ENCODE data around the gene PLET1.

The PLET1 gene, protein sequence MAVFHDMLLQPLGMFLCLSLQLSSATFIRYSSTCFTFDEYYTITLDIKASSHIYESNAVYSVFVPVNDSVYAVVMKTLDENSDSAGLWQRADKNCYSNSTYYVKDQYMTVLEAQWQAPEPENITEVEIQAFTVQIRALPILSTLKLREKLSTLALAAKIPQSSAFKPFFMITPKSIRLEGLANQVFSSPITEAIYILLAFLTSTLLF

DNA sequence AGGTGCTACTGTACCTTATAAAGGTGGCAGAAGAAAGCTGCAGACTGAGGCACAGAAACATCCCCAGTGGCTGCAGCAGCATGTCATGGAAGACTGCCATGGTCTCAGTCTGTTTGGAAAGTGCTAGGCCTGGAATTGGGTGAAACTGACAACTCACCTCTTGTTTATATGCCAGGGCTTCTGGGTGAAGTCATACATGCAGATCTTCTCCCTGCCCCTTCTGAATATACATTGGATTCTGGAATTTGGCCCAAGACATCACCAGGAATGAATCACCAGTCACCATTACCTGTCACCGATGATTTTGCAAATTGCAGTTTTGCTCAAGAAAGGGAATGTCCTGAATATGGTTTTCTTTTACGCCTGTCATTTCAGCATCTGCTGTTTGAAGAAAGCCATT lies at the start of gene PLET1:
TSS of gene PLET1 (minus strand) at position 371 of the 400 bp plus-strand sequence. CDS start at position 100, 271 bp downstream.
- in situ Hi-C loops (cut with HindIII; ENCODE audit: low sequenced_read_pairs), result no loop called here

DNA sequence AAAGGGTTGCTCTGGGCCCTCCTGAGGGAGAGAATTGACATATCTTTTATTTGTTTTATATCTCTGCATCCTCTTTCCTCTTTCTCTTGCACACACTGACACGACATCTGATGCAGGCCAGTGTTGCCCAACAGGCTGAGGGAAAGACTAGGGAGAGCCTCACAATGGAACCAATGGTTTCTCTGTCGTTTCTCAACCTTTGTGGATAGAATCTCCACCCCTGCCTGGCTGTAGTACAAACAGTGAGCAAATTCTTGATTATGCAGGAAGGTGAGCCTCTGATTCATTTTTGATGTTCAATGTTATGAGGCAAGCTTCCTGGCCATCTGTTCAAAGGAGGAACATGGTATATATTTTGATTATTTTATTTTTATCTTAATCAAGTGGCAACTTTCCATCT lies 49.8 kb upstream of the PLET1 start:
- in situ Hi-C loops (cut with HindIII; ENCODE audit: low sequenced_read_pairs), result no loop called here

DNA sequence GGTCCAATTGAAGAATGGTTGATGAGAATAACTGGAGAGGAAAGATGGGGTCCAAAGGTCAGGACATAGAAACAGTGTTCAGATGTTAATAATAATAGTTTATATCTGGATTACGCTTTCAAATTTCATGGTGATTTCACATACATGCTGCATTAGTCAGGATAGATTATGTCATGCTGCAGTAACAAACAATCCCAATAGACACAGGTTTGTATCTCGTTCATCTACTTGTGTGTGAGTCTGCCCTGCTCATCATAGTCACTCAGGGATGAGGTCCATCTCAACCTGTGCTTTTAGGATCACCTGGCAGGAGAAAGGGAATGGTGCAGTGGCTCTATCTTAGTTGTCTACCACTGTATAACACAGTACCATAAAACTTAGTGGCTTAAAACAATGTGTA lies 48.0 kb upstream of the PLET1 start:
- in situ Hi-C loops (cut with HindIII; ENCODE audit: low sequenced_read_pairs), result no loop called here

DNA sequence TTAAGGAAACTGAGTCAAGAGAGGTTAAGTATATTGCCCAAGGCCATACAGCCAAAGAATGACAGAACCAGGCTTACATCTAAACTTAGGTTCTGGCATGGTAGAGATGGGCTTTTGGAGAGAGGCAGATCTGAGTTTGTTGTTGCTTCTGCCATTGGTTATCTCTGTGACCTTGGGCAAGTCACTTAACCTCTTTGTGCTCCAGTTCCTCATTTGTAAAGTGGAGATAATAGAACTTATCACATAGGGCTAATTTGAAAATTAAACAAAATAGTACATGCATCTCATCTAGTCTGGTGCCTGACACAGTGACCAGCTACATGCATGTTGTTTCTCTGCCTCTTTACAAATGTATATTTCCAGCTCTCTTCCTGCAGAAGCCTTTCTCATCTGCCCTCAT lies 47.0 kb upstream of the PLET1 start:
- in situ Hi-C loops (cut with HindIII; ENCODE audit: low sequenced_read_pairs), result no loop called here

DNA sequence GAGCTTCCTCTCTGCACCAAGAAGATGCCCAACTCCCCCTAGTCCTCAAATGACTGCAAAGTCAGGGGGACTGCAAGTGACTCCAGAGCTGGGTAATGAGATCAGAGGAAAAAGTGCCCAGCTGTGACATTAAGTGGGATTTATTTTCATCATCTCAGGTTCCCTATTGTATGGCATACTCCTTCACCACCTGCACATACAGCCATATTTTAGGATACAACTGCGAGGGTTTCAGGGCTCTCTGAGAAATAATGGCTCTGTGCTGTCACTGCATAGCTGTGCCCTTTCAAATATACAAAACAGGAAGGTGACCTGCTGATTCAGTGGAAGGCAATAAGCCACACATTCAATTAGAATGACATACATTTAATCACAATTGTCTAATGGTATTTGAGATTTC lies 45.6 kb upstream of the PLET1 start:
- in situ Hi-C loops (cut with HindIII; ENCODE audit: low sequenced_read_pairs), result no loop called here

DNA sequence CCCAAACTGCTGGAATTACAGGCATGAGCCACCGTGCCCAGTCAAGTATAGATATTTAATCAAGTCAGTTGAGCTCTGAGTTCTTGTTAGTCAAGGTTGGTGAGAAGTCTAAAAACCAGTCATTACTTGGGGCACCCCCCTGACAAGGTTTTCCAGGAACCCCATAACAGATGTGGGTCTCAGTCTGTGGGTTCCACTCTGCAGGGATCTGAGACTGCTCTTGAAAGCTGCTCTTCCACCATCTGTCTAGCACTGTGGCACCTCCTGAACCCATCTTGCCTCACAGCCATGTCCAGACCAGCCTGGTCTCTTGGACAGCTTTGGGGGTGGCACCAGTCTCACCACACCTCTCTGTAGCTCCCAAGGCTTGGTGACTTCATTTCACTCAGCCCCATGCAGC lies 44.3 kb upstream of the PLET1 start:
- in situ Hi-C loops (cut with HindIII; ENCODE audit: low sequenced_read_pairs), result no loop called here

DNA sequence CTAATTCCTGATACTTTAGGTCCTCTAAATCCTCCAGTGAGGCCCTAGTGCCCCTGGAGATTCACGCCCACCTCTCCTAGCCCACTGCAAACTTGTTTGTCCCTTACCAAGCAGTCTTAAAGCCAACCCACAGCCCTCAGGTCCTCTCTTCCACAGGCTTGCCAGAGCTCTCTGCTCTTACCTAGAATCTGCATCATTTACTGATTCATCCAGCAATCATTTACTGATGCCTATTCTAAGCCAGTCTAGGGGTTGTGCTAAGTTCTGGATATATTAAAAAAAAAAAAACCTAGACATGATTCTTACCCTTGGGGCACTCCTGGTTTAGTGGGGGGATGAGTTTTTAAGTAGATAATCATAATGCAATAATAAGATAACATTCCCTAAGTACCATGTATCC lies 43.0 kb upstream of the PLET1 start:
- in situ Hi-C loops (cut with HindIII; ENCODE audit: low sequenced_read_pairs), result no loop called here

DNA sequence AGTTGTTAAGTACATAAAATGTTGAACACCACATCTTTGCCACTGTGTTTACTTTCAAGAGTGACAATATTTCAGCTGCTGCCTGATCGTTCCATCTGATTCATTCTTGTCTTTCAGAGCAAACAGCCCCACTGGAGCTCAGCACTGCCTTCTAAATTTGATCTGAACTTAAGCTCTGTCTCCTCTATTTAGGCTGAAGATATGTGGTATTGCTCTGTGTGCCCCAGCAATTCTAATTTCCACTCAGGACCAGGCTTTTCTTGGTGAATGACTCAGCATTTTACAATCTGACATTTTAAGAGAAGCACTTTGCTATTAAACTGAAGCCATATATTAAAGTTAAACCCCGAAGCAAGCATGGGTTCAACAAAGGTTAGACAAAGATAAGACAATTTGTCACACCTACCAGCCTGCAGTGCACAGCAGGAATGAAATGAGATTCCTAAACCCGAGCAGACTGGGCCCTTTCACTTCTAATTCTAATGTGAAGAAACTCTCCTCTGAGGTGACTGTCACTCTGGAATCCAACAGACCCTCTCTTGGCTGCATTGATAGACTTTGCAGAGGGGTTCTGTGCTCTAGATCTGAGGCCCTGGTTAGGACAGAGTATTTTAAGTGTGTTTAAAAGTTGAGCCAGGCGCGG lies 41.7 kb upstream of the PLET1 start:
- in situ Hi-C loops (cut with HindIII; ENCODE audit: low sequenced_read_pairs), result no loop called here

DNA sequence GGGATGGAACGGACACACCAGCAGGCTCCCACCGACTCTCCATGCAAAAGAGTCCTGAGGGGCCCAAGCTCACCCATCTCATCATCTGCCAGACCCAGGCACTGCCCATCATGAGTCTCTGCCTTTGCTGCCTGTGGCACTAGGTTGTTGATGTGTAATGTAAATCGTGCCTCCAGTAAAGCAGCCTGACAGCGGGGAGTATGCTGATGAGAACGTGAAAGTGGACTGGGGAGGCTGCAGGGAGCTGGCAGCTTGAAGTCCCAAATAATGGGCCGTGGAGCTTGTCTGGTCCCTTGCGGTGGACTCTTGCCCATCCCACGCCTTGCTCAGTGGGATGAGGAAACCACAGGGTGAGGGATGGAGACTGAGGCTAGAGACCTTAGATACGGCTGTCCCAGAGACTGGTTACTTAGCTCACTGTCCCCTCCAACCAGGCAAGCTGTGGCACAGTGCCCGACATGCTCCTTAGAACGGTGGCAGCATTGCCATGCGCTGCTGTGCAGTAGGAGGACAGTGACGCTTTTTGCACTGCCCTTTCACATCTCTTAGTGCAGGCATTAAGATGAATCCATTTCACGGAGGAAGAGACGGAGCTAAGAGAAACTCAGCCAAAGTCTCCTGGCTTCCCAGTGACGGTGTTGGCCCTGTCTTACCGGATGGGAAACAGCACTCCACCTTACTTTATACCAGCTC lies 39.6 kb upstream of the PLET1 start:
- in situ Hi-C loops (cut with HindIII; ENCODE audit: low sequenced_read_pairs), result no loop called here

DNA sequence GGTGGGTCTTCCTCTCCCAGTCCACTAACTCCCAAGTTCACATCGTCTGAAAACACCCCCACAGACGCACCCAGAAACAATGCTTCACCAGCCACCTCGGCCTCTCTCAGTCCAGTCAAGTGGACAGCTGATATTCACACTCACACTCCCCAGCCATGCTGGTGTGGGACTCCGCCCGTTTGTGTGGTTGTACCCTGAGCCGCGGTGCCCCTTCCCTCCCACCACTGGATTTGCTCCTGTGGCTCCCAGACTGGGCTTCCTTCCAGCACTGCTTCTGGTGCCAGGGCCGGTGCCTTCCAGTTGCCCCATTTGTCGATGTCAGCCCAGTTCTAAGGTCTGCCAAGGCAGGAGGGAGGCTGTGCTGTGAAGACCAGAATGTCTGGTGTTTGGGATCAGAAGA lies 37.9 kb upstream of the PLET1 start:
- in situ Hi-C loops (cut with HindIII; ENCODE audit: low sequenced_read_pairs), result no loop called here

DNA sequence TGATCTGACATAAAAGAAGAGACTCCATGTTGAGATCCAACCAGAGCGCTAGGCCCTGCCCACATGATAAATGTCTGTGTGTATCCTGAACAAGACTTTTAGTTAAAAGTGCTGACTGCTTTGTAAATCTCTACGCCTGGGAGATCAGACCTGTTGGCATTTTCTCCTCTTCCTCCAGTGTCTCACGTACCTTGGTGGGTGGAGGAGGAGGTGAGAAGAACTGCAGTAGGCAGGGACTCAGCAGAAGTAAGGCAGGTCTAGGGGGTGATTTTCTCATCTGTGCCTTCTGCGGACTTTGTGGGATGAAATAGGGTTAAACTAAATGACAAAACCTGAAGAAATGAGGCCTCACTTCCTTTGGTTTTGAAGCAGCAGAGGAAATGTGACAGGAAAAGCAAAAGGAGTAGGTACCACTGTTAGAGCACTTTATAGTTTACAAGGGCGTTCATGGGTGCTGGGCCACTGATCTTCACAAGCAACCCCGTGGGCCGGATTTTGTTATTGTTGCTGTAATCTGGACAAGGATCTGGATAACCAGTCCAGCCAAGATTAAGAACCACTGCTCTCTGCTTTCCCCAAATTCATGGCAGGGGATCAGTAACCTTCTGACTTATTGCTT lies 36.7 kb upstream of the PLET1 start:
- in situ Hi-C loops (cut with HindIII; ENCODE audit: low sequenced_read_pairs), result no loop called here

DNA sequence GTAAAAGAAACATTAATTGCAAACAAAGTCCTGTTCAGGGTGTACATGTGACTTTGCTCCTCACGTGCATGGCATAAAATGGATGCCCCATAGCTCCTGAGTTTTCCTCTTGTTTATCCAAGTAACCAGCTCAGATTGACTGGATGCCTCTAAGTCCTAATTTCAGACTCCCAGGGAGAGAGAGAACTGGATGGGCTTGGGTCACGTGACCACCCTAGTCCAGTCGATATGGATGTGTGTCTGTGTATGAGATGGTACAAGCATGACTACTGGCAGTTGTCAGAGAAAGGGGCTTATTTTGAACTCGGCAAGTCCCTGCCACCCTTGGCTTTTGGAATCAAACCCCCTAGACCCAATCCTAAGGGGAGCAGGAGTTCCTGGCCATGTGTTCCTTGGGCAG lies 35.4 kb upstream of the PLET1 start:
- in situ Hi-C loops (cut with HindIII; ENCODE audit: low sequenced_read_pairs), result no loop called here

DNA sequence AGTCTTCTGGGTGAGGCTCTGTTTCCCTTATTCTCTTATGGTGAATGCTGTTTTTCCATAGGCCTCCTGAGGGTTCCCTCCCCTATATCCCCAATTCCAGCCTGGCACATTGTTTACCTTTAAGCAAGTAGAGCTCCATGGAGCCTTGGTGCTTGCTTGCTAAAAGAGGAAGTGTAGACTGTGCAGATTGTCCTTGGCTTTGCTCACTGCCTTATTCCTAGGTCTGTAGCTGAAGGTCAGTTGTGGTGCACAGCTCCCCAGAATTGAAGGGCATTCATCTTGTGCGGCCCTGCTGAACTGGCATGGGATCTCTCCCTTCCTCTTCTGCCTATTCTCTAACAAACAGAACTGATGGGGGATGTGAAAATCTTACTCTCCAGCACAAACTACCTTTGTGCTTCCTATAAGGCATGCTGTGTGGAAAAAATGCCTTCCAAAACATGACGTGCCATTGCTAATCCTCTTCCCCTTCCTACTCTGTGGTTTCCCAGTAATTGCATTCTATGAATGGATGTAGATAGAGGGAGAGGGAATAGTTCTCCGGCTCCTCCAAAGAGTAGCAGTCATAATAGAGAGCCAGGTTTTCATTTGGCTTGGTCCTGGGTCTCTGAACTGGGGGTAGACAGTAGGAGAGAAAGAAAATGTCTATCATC lies 34.2 kb upstream of the PLET1 start:
- in situ Hi-C loops (cut with HindIII; ENCODE audit: low sequenced_read_pairs), result no loop called here

DNA sequence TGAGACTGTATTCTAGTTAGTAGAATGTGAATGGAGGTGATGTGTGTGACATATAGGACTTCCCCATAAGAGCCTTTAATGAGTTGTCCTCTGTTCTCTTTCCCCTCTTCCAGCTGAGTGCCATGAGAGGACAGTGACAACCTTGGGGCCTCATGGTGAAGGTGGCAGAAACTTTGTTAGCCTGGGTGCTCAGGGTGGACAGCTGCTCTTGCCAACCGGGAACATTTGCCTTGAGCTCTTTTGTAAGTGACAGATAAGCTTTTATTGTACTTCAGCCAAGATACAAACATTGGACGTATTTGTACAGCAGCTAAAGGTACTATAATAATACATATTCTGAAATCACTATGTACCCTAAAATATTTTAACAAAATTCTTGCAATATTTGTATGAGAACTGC lies 33.0 kb upstream of the PLET1 start:
- in situ Hi-C loops (cut with HindIII; ENCODE audit: low sequenced_read_pairs), result no loop called here

DNA sequence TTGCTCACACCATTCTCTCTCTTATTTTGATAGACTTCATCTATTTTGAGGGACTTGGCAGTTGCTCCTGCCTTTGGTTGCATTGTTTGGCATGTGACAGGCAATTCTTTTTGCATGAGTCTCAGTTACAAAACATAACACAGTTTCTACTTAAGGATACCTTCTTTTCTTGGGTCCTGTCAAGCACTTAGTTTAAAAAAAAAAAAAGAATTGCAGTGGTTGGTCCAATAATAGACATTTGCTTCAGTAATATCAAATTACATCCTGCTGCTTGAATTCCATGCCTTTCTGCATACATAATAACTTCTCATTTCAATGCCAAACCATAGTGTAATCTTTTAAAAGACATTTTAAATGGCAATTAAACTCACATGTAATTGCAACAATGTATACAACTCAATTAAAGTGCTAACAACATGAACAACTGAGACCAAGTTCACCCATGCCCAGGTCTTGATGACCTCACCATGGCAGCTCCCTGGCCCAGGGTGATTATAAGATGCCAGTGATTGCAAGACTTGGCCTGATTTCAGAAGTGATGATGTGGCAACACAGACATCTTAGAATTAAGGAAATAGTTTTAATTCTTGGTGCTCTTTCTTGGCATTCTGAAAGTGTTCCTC lies 32.2 kb upstream of the PLET1 start:
- in situ Hi-C loops (cut with HindIII; ENCODE audit: low sequenced_read_pairs), result no loop called here

DNA sequence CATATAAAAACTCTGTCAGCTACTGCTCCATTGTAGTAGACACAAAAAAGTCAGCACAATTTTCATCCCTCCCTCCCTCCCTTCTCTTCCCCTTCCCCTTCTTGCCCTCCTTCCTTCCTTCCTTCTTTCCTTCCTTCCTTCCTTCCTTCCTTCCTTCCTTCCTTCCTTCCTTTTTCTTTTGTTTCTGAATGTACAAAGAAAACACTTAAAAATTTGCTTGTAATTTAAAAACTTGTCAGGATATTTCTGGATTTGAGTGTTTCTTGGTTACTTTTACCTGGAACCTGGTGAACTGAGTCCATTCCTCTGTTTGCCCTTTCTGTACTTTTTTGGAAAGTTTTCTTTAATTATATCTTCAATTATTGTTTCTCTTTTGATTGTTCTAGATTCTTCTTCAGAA lies 31.5 kb upstream of the PLET1 start:
- in situ Hi-C loops (cut with HindIII; ENCODE audit: low sequenced_read_pairs), result no loop called here

DNA sequence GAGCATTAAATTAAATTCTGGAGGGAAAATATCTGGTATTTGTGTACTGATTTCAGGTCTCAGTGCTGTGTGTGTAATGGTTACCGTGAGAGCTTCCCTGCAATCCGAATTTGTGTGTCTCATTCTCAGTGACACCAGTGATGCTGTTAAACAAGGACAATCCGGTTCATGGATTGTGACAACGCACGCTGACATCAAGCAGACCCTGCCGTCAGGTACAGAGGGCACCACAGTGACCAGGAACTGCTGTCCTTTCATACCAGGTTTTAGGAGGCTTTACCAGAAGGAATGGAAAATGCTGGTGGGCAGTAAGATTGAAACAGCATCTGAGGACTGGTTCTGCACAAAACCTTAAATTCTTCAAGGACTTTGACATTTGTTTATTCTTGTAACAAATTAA lies 30.5 kb upstream of the PLET1 start:
- in situ Hi-C loops (cut with HindIII; ENCODE audit: low sequenced_read_pairs), result no loop called here

DNA sequence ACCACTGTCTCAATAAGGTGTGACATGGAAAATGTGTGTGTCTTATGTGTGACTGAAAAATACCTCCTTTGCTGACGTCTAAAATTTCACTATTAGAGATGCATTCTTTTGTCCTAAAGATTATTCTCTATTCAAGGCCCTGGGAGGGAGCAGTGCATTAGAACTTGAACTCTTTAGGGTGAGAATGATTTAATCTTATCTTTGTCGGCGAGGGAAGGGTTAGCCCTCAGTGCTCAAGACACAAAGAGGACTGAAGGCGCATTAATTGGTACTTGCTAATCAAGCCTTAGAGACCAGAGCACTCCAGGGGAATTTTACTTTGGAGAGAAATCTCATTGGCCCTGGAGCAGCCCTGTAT lies 29.8 kb upstream of the PLET1 start:
- in situ Hi-C loops (cut with HindIII; ENCODE audit: low sequenced_read_pairs), result no loop called here

DNA sequence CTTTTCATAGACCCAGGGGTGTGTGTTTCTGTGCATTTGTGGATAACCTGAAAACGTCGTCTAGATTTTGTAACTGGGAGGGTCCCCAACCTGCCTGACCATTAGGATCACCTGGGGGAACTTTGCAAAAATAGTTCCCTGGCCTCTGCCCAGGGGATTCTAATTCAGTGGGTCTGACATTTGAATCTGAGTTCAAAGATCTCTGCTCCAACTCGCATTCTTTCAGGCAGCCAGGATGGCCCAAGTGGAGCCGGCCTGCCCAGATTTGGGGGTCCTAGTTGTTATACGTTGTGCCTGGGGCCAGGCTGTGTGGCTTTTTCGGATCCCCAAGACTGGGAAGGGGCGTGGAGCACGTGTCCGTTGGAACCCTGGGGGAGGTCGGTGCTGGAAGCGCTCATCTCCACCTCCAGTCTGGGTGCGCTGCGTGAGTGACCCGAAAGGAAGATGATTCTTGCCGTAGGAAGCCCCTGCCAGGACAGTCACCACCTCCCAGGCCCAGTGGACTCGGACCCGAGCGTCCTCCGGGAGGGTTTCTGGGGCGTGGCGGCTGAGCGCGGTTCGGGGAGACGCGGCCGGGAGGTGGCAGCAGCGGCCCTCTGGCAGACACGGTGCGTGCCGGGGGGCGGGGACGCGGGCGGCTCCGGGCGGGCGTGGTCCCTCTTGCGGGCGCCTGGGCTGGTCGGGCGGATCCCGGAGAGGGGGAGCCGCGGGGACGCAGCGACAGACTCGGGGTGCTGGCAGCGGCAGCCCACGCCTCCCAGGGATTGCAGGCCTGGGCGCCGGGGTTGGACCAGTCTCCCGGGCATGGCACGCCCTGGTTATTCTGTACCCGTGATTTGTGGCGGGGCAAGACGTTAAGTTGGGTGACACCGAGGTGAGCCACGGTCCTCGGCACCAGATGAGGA lies 29.2 kb upstream of the PLET1 start:
- in situ Hi-C loops (cut with HindIII; ENCODE audit: low sequenced_read_pairs), result no loop called here

DNA sequence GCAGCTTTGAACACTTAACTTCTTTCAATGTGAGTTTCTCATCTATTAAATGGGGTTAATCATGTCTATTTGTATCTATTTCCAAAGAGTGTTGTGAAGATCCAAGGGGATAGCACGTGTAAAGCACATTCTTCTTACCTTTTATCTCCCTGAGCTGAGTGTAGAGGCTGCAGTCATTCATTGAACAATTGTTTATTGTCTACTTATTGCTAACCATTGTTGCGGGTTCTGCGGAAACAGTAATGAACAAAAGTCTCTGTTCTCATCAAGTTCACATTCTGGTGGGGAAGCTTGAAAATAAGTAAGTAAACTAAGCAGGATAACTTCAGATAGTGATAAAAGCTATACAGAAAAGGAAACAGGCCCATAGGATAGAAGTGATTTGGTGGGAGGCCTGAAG lies 27.4 kb upstream of the PLET1 start:
- in situ Hi-C loops (cut with HindIII; ENCODE audit: low sequenced_read_pairs), result no loop called here
